ENCODE data around the gene ICAM2.
"Not testable (repeated sequence)": the region's sequence is repeated elsewhere in the genome, so short reads cannot be mapped to it uniquely, and the experiment has no call there.

ICAM2 gene

GRCh38 chr17:64041912-64042311 lies 21.5 kb upstream of the ICAM2 start:
- no peak for DNase-seq

GRCh38 chr17:64040206-64040605 lies 19.8 kb upstream of the ICAM2 start:
- no peak for DNase-seq

- DNase-seq: no peak
Observed at GRCh38 chr17:64039106-64039400, 18.6 kb upstream of the ICAM2 start.

- DNase-seq: no peak
Observed at GRCh38 chr17:64038331-64039105, 18.1 kb upstream of the ICAM2 start.

GRCh38 chr17:64037802-64038201 lies 17.4 kb upstream of the ICAM2 start:
- no peak for DNase-seq

GRCh38 chr17:64037180-64037579 lies 16.7 kb upstream of the ICAM2 start:
- DNase-seq: no peak

GRCh38 chr17:64036198-64036922 lies 15.9 kb upstream of the ICAM2 start:
- DNase-seq: no peak

- no peak for DNase-seq
Observed at GRCh38 chr17:64032081-64032480, 11.6 kb upstream of the ICAM2 start.

GRCh38 chr17:64028874-64029464 lies 8.5 kb upstream of the ICAM2 start:
- DNase-seq: no peak

GRCh38 chr17:64025732-64026294 lies 5.4 kb upstream of the ICAM2 start:
- DNase-seq: no peak

GRCh38 chr17:64024781-64025731 lies 4.6 kb upstream of the ICAM2 start:
- DNase-seq: no peak

- DNase-seq: no peak
Observed at GRCh38 chr17:64024215-64024654, 3.8 kb upstream of the ICAM2 start.

- no peak for DNase-seq
Observed at GRCh38 chr17:64022611-64023063, 2.2 kb upstream of the ICAM2 start.

GRCh38 chr17:64019551-64019961 lies 877 bp downstream of the ICAM2 start:
- not testable (repeated sequence) for DNase-seq

- DNase-seq: no peak
Observed at GRCh38 chr17:64017381-64017980, 3.0 kb downstream of the ICAM2 start.

- DNase-seq: no peak
Observed at GRCh38 chr17:64016974-64017373, 3.5 kb downstream of the ICAM2 start.

GRCh38 chr17:64016231-64016784 lies 4.1 kb downstream of the ICAM2 start:
- no peak for DNase-seq

- DNase-seq: no peak
Observed at GRCh38 chr17:64015447-64015846, 5.0 kb downstream of the ICAM2 start.

- DNase-seq: no peak
Observed at GRCh38 chr17:64009571-64010402, 10.6 kb downstream of the ICAM2 start.

- DNase-seq: no peak
Observed at GRCh38 chr17:64008830-64009229, 11.6 kb downstream of the ICAM2 start.

GRCh38 chr17:64008346-64008745 lies 12.1 kb downstream of the ICAM2 start:
- DNase-seq: no peak

Measured in 8988T (cell line).